Measurements from ENCODE around the gene VEZF1. TPM values are rescaled to one million over a fixed set of nuclear protein-coding genes. Genes with fewer than 3 reads are reported as not detected.
"Not testable (repeated sequence)": the region's sequence is repeated elsewhere in the genome, so short reads cannot be mapped to it uniquely, and the experiment has no call there.

VEZF1 gene
- total RNA-seq, 1 experiment from 2014 or later: 78.1 TPM

DNA sequence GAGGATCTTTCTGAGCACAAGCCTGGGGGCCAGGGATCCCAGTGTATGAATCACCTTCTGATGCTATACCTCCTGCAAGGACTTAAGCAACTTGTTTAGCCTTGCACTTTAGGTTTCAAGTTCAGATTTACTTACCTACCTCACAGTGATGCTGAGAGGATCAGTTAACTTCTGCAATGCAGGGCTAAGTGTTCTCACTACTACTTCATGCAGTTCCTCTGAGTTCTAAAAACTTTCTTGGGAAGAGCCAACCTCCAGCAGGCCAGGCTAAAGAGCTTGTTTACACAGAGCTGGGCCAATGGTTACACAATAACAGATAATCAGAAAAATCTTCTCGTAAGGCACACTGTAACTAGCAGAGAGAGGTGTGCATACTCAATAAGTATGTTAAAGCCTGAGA lies 13.0 kb downstream of the VEZF1 start:
- Histone ChIP-seq H3K36me3 (ENCODE audit: low read depth, low read length) (peaks cover 70% of the 10 kb centered on the region), H3K9ac (ENCODE audit: low read length) (no peak overlapping the region), H3K4me3 (ENCODE audit: low read length) (no peak overlapping the region), H3K27ac (ENCODE audit: low read length) (no peak overlapping the region), H4K20me1 (ENCODE audit: low read length) (no peaks in the 10 kb centered on the region), H3K27me3 (ENCODE audit: low read length) (no peaks in the 10 kb centered on the region), H3F3A (ENCODE audit: low read length, unreplicated experiment) (peaks cover 10% of the 10 kb centered on the region), H2AFZ (ENCODE audit: low read length) (no peak overlapping the region), H3K9me3 (ENCODE audit: low read length) (no peaks in the 10 kb centered on the region), H3K4me2 (ENCODE audit: low read length) (no peak overlapping the region), H3K9me2 (replicated peaks; ENCODE audit: low read length) (no peaks in the 10 kb centered on the region), H3K79me2 (ENCODE audit: low read length) (peaks cover 31% of the 10 kb centered on the region), H3K4me1 (ENCODE audit: insufficient read depth, low read length) (no peaks in the 10 kb centered on the region)
- DNase-seq (no peak), ATAC-seq (peak; percentile 45)
- intact Hi-C loops (cut with micrococcal nuclease): no loop called here
- TF ChIP-seq EZH2phosphoT487 (IDR thresholded peaks at IDR 0.05; ENCODE audit: borderline replicate concordance, low read length) (no peak), EZH2 (IDR thresholded peaks at IDR 0.05; ENCODE audit: low read length, unreplicated experiment) (no peak)
- TF ChIP-seq, protein P1, sequence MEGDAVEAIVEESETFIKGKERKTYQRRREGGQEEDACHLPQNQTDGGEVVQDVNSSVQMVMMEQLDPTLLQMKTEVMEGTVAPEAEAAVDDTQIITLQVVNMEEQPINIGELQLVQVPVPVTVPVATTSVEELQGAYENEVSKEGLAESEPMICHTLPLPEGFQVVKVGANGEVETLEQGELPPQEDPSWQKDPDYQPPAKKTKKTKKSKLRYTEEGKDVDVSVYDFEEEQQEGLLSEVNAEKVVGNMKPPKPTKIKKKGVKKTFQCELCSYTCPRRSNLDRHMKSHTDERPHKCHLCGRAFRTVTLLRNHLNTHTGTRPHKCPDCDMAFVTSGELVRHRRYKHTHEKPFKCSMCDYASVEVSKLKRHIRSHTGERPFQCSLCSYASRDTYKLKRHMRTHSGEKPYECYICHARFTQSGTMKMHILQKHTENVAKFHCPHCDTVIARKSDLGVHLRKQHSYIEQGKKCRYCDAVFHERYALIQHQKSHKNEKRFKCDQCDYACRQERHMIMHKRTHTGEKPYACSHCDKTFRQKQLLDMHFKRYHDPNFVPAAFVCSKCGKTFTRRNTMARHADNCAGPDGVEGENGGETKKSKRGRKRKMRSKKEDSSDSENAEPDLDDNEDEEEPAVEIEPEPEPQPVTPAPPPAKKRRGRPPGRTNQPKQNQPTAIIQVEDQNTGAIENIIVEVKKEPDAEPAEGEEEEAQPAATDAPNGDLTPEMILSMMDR (conservative IDR thresholded peaks at IDR 0.05; ENCODE audit: low read depth, low read length): no peak
- BruUV-seq (replicated peaks): no TSS peak
- ChIA-PET POLR2A (ENCODE audit: unreplicated experiment) (interaction anchor here (0.6 to 0.7 kb wide), 2 partner anchors 21 to 24 kb away, joined by 3 read pairs; no protein-coding TSS in a partner anchor), CTCF (no interaction called here)

DNA sequence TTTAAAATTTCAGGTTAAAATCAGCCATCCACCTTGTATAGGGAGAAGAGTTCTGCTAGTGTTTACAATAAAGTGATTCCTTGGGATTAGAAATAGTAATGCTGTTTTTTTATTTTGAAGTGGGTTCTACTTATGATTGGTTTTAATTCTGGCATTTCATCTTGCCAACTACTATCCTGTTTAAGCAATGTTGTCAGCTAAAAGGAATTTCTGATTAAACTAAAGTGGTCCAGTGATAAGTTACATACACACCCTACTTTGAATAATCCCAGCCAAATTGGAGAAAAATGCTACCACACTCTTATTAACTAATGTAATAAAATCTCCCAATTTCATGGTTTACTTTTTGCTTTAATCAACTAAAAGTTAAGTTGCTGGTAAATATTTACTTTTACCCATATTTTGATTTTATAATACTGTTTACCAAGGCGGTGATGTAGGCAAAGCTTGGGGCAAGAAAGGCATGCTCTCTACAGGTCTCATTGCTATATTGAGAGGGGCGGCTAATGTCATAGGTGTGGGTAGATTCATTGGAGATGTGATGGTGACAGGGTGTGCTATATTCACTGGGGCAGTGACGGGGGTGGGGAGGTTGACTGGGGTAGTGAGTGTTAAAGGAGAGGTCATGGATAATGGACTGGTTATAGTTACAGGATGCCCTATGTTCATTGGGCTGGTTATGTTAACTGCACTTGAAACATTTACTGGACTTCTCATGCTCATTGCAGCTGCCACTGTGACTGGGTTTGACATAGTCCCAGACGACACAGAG lies 13.8 kb downstream of the VEZF1 start:
- DNase-seq; intact Hi-C loops (cut with micrococcal nuclease): not testable (repeated sequence)

DNA sequence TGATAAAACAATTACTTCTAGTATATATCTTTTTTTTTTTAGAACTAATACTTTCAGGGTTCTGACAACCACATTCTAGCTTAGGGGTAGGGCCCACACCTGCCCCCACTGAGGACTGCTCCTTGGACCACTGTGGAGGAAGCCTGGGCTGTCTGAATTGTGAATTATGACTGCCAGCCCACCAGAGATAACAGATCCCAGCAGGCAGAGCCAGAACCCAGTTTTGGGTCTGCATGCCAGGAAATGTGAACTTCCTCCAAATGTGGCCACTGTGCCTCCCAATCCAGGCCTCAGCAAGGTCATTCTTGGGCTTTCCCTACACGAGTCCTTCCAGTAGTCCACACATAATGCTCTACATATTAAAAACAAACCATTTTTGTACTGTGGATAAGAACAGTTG lies 15.9 kb downstream of the VEZF1 start:
- Histone ChIP-seq H3K4me2 (ENCODE audit: low read length) (no peak overlapping the region), H3K9me3 (ENCODE audit: low read length) (no peaks in the 10 kb centered on the region), H3K4me3 (ENCODE audit: low read length) (no peak overlapping the region), H3K79me2 (ENCODE audit: low read length) (peaks cover 13% of the 10 kb centered on the region; the same call in 1 of the 2 replicates), H3K9me2 (replicated peaks; ENCODE audit: low read length) (no peaks in the 10 kb centered on the region), H2AFZ (ENCODE audit: low read length) (no peak overlapping the region), H3F3A (ENCODE audit: low read length, unreplicated experiment) (peaks cover 10% of the 10 kb centered on the region), H3K36me3 (ENCODE audit: low read depth, low read length) (peaks cover 44% of the 10 kb centered on the region), H3K27me3 (ENCODE audit: low read length) (no peaks in the 10 kb centered on the region), H3K4me1 (ENCODE audit: insufficient read depth, low read length) (no peaks in the 10 kb centered on the region), H4K20me1 (ENCODE audit: low read length) (no peaks in the 10 kb centered on the region), H3K9ac (ENCODE audit: low read length) (no peak overlapping the region), H3K27ac (ENCODE audit: low read length) (no peak overlapping the region)
- intact Hi-C loops (cut with micrococcal nuclease): no loop called here
- TF ChIP-seq EZH2phosphoT487 (IDR thresholded peaks at IDR 0.05; ENCODE audit: borderline replicate concordance, low read length): no peak
- TF ChIP-seq, protein P1 (conservative IDR thresholded peaks at IDR 0.05; ENCODE audit: low read depth, low read length): no peak
- TF ChIP-seq EZH2 (IDR thresholded peaks at IDR 0.05; ENCODE audit: low read length, unreplicated experiment): no peak
- POLR2A ChIA-PET (ENCODE audit: unreplicated experiment): no interaction called here
- ATAC-seq: no peak
- CTCF ChIA-PET: no interaction called here
- BruUV-seq (replicated peaks): no TSS peak
- no peak for DNase-seq

More for the DNA sequence above, 13.8 kb downstream of the VEZF1 start:
- H3K9me3 ChIP-seq (ENCODE audit: low read length); H3K4me3 ChIP-seq (ENCODE audit: low read length); H2AFZ ChIP-seq (ENCODE audit: low read length); H3K9me2 ChIP-seq (replicated peaks; ENCODE audit: low read length); CTCF ChIA-PET; H3K4me2 ChIP-seq (ENCODE audit: low read length); H3K4me1 ChIP-seq (ENCODE audit: insufficient read depth, low read length); H4K20me1 ChIP-seq (ENCODE audit: low read length); H3K9ac ChIP-seq (ENCODE audit: low read length); H3K27me3 ChIP-seq (ENCODE audit: low read length); H3K27ac ChIP-seq (ENCODE audit: low read length); ATAC-seq; POLR2A ChIA-PET (ENCODE audit: unreplicated experiment): not testable (repeated sequence)
- BruUV-seq (replicated peaks): TSS peak; percentile 16
- H3F3A ChIP-seq (ENCODE audit: low read length, unreplicated experiment): peaks cover 10% of the 10 kb centered on the region
- peaks cover 29% of the 10 kb centered on the region for H3K79me2 ChIP-seq (ENCODE audit: low read length)
- H3K36me3 ChIP-seq (ENCODE audit: low read depth, low read length): peaks cover 62% of the 10 kb centered on the region
